ENCODE measurements around the gene FBRSL1.

Gene FBRSL1

GRCh38 chr12:132517740-132518100 lies 27.8 kb downstream of the FBRSL1 start:
- Histone ChIP-seq H3K4me3 (ENCODE audit: low read depth in 1 of 2, low read length in 2 of 2) (no peak overlapping the region), H3K27ac (ENCODE audit: low read length) (no peak overlapping the region), H3K9me3 (ENCODE audit: control insufficient read depth in 1 of 2, low read length in 2 of 2) (peaks cover 0 to 18% of the 10 kb centered on the region in 2 donors), H3K36me3 (ENCODE audit: control insufficient read depth in 1 of 2, insufficient read depth in 2 of 2, low read length in 2 of 2) (peaks cover 0 to 21% of the 10 kb centered on the region in 2 donors), H3K4me1 (ENCODE audit: control insufficient read depth in 1 of 2, insufficient read depth in 2 of 2, low read length in 2 of 2) (peaks cover 0 to under 1% of the 10 kb centered on the region in 2 donors), H3K27me3 (ENCODE audit: low read depth, low read length) (no peaks in the 10 kb centered on the region)

- Histone ChIP-seq H3K27ac (ENCODE audit: low read length) (no peak overlapping the region), H3K4me1 (ENCODE audit: control insufficient read depth in 1 of 2, insufficient read depth in 2 of 2, low read length in 2 of 2) (peaks cover 0 to 7% of the 10 kb centered on the region in 2 donors), H3K36me3 (ENCODE audit: control insufficient read depth in 1 of 2, insufficient read depth in 2 of 2, low read length in 2 of 2) (peaks cover 0 to 21% of the 10 kb centered on the region in 2 donors), H3K27me3 (ENCODE audit: low read depth, low read length) (no peaks in the 10 kb centered on the region), H3K9me3 (ENCODE audit: control insufficient read depth in 1 of 2, low read length in 2 of 2) (peaks cover 0 to 18% of the 10 kb centered on the region in 2 donors), H3K4me3 (ENCODE audit: low read depth in 1 of 2, low read length in 2 of 2) (no peak overlapping the region)
Measured at GRCh38 chr12:132518354-132518992, 28.5 kb downstream of the FBRSL1 start.

- no peaks in the 10 kb centered on the region for H3K27me3 ChIP-seq (ENCODE audit: low read depth, low read length)
- H3K9me3 ChIP-seq (ENCODE audit: control insufficient read depth in 1 of 2, low read length in 2 of 2), result peaks cover 0 to 13% of the 10 kb centered on the region in 2 donors
- peaks cover 0 to 16% of the 10 kb centered on the region in 2 donors for H3K4me1 ChIP-seq (ENCODE audit: control insufficient read depth in 1 of 2, insufficient read depth in 2 of 2, low read length in 2 of 2)
- peaks cover 0 to 21% of the 10 kb centered on the region in 2 donors for H3K36me3 ChIP-seq (ENCODE audit: control insufficient read depth in 1 of 2, insufficient read depth in 2 of 2, low read length in 2 of 2)
- H3K27ac ChIP-seq (ENCODE audit: low read length), result no peak overlapping the region
- no peak overlapping the region for H3K4me3 ChIP-seq (ENCODE audit: low read depth in 1 of 2, low read length in 2 of 2)
Measured at GRCh38 chr12:132520421-132521199, 30.7 kb downstream of the FBRSL1 start.

- Histone ChIP-seq H3K27ac (ENCODE audit: low read length) (no peak overlapping the region), H3K4me1 (ENCODE audit: control insufficient read depth in 1 of 2, insufficient read depth in 2 of 2, low read length in 2 of 2) (peaks cover 0 to 16% of the 10 kb centered on the region in 2 donors), H3K9me3 (ENCODE audit: control insufficient read depth in 1 of 2, low read length in 2 of 2) (peaks cover 0 to 9% of the 10 kb centered on the region in 2 donors), H3K4me3 (ENCODE audit: low read depth in 1 of 2, low read length in 2 of 2) (no peak overlapping the region), H3K36me3 (ENCODE audit: control insufficient read depth in 1 of 2, insufficient read depth in 2 of 2, low read length in 2 of 2) (peaks cover 0 to 22% of the 10 kb centered on the region in 2 donors), H3K27me3 (ENCODE audit: low read depth, low read length) (no peaks in the 10 kb centered on the region)
Measured at GRCh38 chr12:132521200-132521580, 31.2 kb downstream of the FBRSL1 start.

- Histone ChIP-seq H3K27me3 (ENCODE audit: low read depth, low read length) (no peaks in the 10 kb centered on the region), H3K4me3 (ENCODE audit: low read depth in 1 of 2, low read length in 2 of 2) (no peak overlapping the region), H3K4me1 (ENCODE audit: control insufficient read depth in 1 of 2, insufficient read depth in 2 of 2, low read length in 2 of 2) (peaks cover 0 to 16% of the 10 kb centered on the region in 2 donors), H3K27ac (ENCODE audit: low read length) (no peak overlapping the region), H3K9me3 (ENCODE audit: control insufficient read depth in 1 of 2, low read length in 2 of 2) (peaks cover 0 to 5% of the 10 kb centered on the region in 2 donors), H3K36me3 (ENCODE audit: control insufficient read depth in 1 of 2, insufficient read depth in 2 of 2, low read length in 2 of 2) (peaks cover 0 to 28% of the 10 kb centered on the region in 2 donors)
Measured at GRCh38 chr12:132521712-132522292, 31.9 kb downstream of the FBRSL1 start.

- H3K27ac ChIP-seq (ENCODE audit: low read length), result no peak overlapping the region
- H3K4me3 ChIP-seq (ENCODE audit: low read depth in 1 of 2, low read length in 2 of 2), result no peak overlapping the region
- H3K36me3 ChIP-seq (ENCODE audit: control insufficient read depth in 1 of 2, insufficient read depth in 2 of 2, low read length in 2 of 2), result peaks cover 0 to 29% of the 10 kb centered on the region in 2 donors
- H3K27me3 ChIP-seq (ENCODE audit: low read depth, low read length), result no peaks in the 10 kb centered on the region
- H3K9me3 ChIP-seq (ENCODE audit: control insufficient read depth in 1 of 2, low read length in 2 of 2), result peaks cover 0 to 5% of the 10 kb centered on the region in 2 donors
- H3K4me1 ChIP-seq (ENCODE audit: control insufficient read depth in 1 of 2, insufficient read depth in 2 of 2, low read length in 2 of 2), result peaks cover 0 to 16% of the 10 kb centered on the region in 2 donors
Measured at GRCh38 chr12:132522592-132523380, 32.8 kb downstream of the FBRSL1 start.

- Histone ChIP-seq H3K4me3 (ENCODE audit: low read depth in 1 of 2, low read length in 2 of 2) (no peak overlapping the region), H3K4me1 (ENCODE audit: control insufficient read depth in 1 of 2, insufficient read depth in 2 of 2, low read length in 2 of 2) (peaks cover 0 to 16% of the 10 kb centered on the region in 2 donors), H3K9me3 (ENCODE audit: control insufficient read depth in 1 of 2, low read length in 2 of 2) (peaks cover 0 to 5% of the 10 kb centered on the region in 2 donors), H3K27ac (ENCODE audit: low read length) (no peak overlapping the region), H3K36me3 (ENCODE audit: control insufficient read depth in 1 of 2, insufficient read depth in 2 of 2, low read length in 2 of 2) (peaks cover 0 to 24% of the 10 kb centered on the region in 2 donors), H3K27me3 (ENCODE audit: low read depth, low read length) (no peaks in the 10 kb centered on the region)
Measured at GRCh38 chr12:132523576-132524331, 33.8 kb downstream of the FBRSL1 start.

- H3K27me3 ChIP-seq (ENCODE audit: low read depth, low read length), result no peaks in the 10 kb centered on the region
- no peaks in the 10 kb centered on the region for H3K9me3 ChIP-seq (ENCODE audit: control insufficient read depth in 1 of 2, low read length in 2 of 2)
- peaks cover 0 to 16% of the 10 kb centered on the region in 2 donors for H3K4me1 ChIP-seq (ENCODE audit: control insufficient read depth in 1 of 2, insufficient read depth in 2 of 2, low read length in 2 of 2)
- H3K27ac ChIP-seq (ENCODE audit: low read length), result no peak overlapping the region
- H3K36me3 ChIP-seq (ENCODE audit: control insufficient read depth in 1 of 2, insufficient read depth in 2 of 2, low read length in 2 of 2), result peaks cover 0 to 23% of the 10 kb centered on the region in 2 donors
- no peak overlapping the region for H3K4me3 ChIP-seq (ENCODE audit: low read depth in 1 of 2, low read length in 2 of 2)
Measured at GRCh38 chr12:132524405-132524804, 34.5 kb downstream of the FBRSL1 start.

GRCh38 chr12:132525011-132525832 lies 35.3 kb downstream of the FBRSL1 start:
- H3K9me3 ChIP-seq (ENCODE audit: control insufficient read depth in 1 of 2, low read length in 2 of 2), result no peaks in the 10 kb centered on the region
- peaks cover 0 to 16% of the 10 kb centered on the region in 2 donors for H3K4me1 ChIP-seq (ENCODE audit: control insufficient read depth in 1 of 2, insufficient read depth in 2 of 2, low read length in 2 of 2)
- H3K4me3 ChIP-seq (ENCODE audit: low read depth in 1 of 2, low read length in 2 of 2), result no peak overlapping the region
- H3K36me3 ChIP-seq (ENCODE audit: control insufficient read depth in 1 of 2, insufficient read depth in 2 of 2, low read length in 2 of 2), result peaks cover 0 to 25% of the 10 kb centered on the region in 2 donors
- no peaks in the 10 kb centered on the region for H3K27me3 ChIP-seq (ENCODE audit: low read depth, low read length)
- no peak overlapping the region for H3K27ac ChIP-seq (ENCODE audit: low read length)
